Activated CD8-positive, alpha-beta memory T cell treated with anti-CD3 and anti-CD28 coated beads, Interleukin-2, amount 50 U/mL, for 24 hours (primary cell): Measurements from ENCODE around the gene IMPACT.

Experiments
- DNase-seq: peaks from one replicate; pipeline ENCODE4 v3.0.0-alpha.2; 2020; ENCODE audit errors: extremely low read depth

The IMPACT gene, protein sequence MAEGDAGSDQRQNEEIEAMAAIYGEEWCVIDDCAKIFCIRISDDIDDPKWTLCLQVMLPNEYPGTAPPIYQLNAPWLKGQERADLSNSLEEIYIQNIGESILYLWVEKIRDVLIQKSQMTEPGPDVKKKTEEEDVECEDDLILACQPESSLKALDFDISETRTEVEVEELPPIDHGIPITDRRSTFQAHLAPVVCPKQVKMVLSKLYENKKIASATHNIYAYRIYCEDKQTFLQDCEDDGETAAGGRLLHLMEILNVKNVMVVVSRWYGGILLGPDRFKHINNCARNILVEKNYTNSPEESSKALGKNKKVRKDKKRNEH

DNA sequence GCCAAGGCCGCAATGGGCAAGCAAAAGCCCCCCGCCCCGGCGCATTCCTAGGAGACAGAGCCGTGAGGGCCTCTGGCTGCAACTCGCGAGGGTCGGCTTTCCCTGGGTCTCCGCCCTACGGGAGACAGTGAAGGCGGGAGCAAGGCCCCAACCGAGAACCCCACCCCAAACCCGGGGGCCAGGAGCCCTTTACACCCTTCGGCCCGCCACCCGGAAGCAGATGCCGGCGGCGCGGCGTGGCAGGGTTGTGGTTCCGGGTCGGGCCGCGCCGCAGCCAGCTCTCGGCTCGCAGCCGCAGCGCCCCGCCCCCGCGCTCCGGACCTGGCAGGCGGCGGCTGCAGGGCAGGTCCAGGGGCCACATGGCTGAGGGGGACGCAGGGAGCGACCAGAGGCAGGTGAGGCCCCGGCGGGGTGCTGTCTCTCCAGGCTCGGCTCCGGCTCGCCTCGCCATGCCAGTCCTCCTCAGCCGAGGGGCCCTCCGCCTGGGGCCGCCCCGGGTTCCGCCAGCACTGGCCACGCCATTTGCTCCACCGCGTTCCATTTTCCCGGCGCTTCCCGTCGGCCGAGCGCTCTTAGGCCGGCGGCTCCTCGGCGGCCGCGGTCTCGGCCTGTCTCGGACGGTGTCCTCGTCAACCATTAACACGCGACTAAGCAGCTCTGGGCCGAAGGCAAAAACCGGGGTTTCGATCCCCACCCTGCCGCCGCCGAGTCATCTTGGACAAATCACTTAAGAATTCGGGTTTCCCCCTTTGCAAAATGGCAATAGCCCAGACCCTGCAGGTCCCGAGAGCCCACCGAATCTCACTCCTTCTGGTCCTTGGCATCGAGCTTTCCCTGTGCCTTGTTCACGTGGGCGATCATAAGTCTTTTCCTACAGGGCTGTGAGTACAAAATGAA is at the start of gene IMPACT:
Gene IMPACT (plus strand): TSS at position 273 of the 897 bp plus-strand sequence. CDS start 87 bp downstream, at position 360.
- DNase-seq: peak; percentile 24

DNA sequence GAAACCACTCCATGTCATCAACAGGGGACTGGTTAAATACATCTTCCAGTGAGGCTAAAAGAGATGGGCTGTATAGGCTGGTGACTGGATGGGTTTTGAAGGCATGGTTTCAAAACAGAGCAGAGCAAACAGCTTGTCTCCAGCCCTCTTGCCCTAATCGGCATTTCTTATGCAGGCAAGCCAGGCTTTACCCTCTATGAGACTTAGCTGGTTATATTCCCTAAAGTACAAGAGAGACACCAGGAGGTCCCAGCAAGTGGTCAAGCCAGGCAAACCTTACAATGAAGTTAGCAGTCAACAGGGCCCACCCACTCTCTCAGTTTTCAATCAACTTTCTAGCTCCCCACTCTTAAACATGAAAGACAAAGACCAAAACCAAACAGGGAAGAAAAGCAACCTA is 47.9 kb upstream of the IMPACT start:
- DNase-seq: no peak

DNA sequence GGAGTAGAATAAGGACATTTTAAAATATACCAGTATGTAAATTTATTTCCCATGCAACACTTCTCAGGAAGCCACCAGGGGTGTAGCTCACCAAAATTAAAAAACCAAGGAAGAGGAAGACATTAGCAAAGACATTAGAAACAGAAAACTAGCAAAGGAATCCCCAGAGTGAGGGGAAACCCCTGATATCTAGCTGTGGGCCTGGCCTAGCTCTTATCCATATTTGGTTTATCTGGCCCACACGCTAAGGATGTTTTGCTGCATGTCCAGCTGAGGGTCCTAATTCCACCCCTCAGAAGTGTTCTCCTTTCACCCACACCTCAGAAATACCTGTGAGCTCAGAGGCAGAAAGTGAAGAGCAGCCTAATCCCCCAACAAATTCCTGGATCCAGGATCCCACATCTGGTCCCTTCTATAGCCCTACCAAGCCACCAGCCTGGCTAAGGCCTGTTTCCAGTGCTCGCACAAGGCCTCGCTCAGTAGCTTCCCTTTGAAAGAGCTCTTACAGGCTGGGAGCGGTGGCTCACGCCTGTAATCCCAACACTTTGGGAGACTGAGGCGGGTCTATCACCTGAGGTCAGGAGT is 46.2 kb upstream of the IMPACT start:
- no peak for DNase-seq

DNA sequence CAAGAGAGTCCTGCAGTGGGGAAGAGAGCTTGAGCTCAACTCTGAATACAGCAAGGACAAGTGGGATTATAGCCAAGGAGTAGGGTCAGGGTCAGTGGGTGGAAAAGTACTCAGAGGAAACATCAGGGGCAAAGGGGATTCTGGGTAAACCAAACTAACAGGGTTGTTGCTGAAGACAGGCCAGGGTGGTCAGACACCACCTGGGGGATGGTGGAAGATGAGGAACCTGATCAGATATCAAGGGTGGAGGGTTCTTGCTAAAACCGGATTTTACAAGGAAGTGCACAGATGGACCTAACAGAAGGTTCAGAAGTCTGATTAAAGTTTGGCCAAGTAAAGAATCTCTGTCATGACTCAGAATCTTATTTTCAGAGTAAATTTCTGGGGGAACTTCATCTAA is 45.3 kb upstream of the IMPACT start:
- no peak for DNase-seq

DNA sequence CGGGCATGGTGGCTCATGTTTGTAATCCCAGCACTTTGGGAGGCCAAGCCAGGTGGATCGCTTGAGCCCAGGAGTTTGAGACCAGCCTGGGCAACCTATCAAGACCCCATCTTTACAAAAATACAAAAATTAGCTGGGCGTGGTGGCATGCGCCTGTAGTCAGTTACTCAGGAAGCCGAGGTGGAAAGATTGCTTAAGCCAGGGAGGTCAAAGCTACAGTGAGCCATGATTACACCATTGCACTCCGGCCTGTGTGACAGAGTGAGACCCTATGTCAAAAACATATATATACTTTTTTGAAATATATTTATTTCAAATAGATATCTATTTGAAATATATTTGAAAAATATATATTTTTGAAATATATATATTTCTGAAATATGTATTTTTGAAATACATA is 39.8 kb upstream of the IMPACT start:
- DNase-seq: no peak

DNA sequence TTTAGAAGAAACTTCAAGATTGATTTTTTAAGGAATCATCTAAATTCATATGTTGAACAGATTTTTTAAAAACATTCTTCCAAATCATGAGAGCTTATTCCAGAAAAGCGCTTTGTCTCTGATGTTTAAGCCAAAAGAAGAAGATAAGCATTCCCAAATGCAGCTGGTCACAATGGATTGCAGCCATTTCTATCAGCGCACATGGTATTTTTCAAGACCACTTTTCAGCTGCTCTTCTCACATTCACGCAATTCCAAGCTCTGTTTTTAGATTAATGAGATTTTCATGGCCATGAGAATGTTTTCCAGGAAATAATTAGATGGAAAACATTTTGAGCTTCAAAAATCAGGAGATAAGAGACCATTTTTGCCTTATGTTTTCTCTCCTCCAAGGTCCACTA is 37.5 kb upstream of the IMPACT start:
- DNase-seq: no peak

DNA sequence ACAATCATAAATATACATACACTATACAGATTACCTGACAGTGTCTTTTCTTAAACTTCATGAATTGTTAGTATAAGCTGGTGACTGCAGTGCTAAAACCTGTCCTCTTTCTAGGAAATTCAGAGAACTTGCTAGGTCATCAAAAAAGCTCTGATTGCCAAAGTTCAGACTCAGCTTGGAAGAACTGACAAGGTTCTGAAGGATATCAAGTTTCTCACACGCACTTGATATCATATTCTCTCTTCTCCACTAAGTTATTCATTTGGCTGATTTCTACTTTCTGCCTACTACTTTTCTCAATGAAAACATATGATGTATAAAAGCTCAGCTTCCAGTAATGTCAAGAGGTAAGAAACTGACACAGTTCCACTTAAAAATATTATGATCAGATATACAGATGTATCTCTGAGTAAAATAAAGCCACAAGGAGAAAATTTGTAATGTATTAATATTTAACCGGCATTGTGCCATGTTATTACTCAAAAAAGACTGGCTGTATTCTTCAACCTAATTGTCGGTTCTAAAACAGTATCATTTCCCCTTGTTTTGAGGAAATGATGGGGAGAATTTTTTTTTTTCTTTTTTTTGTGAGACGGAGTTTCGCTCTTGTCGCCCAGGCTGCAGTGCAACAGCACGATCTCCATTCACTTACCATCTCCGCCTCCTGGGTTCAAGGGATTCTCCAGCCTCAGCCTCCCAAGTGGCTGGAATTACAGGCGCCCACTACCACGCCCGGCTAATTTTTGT is 31.2 kb upstream of the IMPACT start:
- DNase-seq: no peak

DNA sequence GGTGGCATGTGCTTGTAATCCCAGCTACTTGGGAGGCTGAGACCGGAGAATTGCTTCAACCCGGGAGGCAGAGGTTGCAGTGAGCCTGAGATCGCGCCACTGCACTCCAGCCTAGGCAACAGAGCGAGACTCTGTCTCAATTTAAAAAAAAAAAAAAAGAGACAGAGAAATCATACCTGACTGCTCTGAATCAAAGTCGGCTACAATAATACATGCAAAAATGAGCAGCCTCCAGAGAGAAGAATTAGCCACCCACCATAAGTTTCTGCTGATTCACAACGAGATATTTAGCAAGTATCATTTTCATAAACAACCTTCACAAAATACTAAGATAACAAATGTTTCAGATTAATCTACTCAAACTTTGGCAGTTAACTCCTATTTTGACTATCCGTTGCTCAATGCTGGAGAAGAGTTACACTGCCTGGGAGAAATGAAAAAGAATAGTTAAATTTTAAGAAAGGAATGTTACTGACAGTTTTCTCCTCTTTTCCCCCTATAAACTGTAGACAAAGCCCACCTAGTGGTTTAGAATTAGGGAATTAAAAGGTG is 30.3 kb upstream of the IMPACT start:
- DNase-seq: no peak

DNA sequence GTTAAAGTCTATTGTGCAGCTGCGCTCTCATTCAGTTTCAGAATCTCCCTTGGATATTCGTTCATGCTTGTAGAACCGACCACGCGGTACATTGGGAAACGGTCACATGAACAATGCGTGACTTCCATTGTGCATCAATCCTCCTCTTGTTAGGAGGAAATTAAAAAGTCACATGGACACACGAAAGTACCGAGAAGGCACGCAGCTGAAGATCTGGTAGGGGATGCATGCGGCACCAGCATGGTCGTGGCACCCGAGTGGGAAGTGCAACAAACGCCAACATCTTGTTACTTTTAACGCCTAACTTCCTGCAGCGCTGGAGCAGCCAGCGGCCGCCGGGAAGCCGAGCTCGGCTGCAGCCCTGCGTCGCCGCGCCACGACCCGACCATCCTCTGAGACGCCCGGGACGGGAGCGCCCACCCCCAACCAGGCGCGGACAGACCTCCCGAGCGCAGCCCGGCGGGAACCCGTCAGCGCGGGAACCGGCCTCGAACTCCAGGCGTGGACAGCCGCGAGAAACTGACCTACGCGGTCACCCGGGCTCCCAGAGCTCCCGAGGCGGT is 29.3 kb upstream of the IMPACT start:
- no peak for DNase-seq

DNA sequence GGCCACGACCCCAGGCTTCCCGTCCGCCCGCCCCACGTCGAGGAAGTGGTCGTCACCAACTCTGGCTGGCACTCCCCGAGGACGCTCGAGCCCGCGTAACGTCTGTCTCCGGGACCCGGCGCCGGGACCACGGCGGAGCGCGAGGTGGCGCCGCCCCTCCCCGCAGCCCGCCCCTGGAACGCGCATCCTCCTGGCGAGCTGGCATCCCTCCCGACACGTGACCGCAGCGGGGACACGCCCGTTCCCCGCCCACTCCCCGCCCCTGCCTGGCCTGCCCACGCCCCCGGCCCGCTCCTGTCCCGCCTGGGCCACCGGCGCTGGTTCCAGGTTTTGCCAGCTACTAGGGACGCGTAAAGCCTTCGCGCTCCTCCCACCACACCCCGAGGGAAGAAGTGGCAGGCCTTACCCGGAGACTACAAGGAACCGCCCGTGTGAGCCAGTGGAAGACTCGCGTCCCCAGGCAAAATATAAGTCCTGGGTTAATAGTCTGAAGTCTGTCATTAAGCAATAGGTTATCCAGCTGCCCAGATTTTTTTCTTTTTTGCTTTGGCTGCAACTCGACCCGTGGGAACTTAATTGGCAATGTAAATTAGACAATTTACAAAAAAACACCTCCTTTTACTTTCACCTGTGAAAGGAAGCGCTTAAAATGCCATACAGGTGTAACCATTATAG is 28.6 kb upstream of the IMPACT start, which contains the start of gene OSBPL1A:
Gene OSBPL1A (minus strand): TSS at position 131 of the 675 bp plus-strand sequence. CDS start 20,291 bp downstream, outside the sequence.
- peak; percentile 48 for DNase-seq

DNA sequence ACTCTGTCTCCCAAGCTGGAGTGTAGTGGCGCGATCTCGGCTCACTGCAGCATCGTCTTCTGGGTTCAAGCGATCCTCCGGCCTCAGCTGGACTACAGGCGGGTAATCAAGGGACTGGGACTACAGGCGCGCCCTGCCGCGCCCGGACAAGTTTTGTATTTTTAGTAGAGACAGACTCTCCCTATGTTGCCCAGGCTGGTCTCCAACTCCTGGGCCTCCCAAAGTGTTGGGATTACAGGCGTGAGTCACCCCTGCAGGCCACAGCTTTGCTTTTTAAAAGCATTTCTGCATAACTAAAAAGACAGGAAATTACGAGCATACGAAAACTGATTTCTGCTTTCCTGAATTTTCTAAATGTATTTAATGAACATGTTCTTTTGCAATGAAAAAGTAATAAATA is 27.9 kb upstream of the IMPACT start:
- no peak for DNase-seq

DNA sequence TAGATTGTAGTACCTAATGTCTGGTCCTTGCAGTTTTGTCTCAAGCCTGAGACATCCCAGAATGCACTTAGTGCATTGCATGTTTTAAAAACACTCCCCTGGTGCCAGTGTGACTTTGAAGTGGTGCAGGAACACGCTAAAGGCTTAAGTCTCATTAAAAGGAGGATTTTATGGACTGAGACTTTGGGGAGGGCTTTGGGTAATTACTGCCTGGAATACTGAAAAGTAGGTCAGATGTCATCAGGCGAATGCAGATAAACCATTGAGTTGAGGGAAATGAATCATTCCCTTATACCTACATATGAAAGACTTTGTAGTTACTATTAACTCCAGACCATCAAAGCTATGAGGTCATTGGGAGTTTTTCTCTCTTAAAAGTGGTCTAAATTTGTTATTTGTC is 25.9 kb upstream of the IMPACT start:
- no peak for DNase-seq

DNA sequence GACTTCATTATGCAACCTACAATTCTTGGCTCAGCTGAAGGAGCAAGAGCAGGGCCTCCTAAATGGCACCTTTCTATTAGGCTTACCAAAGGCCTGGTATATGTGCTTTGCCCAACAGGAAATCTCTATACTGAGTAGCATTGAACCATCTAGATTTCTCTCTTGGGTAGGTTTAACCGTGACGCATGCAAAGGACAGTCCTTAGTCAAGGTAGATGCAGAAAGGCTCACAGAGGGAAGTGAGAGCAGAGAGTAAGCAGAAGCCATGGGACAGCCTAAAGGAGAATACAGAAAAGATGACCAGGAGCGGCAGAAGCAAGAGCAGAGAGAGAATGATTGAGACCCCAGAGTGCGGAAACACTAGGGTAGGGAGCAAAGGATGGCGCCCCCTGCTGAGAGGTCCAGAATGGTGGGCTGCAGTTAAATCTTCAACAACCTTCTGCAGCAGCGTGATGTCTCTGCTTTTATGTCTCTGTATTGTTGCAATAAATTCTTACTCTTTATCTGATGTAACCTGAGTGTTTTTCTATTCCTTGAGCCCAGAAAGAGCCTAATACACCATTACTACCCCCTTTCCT is 24.2 kb upstream of the IMPACT start:
- DNase-seq: no peak

DNA sequence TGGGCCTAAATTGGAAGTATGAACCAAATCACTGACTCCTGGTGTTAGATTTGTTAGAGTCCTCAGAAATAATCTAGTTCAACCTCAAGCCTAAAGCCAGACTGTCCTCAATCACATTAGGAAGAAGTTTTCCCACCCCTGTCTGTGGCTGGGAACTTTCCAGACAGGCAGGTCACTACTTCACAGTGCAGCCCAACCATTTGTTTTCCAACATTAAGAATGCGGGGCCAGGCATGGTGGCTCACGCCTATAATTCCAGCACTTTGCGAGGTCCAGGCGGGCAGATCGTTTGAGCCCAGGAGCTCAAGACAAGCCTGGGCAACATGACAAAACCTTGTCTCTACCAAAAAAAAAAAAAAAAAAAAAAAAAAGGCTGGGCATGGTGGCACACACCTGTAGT is 23.4 kb upstream of the IMPACT start:
- DNase-seq: no peak

DNA sequence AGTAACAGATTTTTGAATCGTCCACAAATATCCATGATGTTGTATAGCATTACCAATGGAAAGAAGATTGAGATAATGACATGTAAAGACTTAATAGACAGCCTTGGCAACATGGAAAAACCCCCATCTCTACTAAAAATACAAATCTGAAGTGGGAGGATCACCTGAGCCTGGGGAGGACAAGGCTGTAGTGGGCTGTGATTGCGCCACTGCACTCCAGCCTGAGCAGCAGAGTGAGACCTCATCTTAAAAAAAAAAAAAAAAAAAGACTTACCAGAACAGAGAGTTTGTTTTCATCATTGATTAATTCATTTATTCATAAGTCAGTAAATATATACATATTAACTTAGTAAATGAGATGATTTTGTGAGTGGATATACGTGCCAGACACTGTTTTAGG is 21.9 kb upstream of the IMPACT start:
- no peak for DNase-seq

DNA sequence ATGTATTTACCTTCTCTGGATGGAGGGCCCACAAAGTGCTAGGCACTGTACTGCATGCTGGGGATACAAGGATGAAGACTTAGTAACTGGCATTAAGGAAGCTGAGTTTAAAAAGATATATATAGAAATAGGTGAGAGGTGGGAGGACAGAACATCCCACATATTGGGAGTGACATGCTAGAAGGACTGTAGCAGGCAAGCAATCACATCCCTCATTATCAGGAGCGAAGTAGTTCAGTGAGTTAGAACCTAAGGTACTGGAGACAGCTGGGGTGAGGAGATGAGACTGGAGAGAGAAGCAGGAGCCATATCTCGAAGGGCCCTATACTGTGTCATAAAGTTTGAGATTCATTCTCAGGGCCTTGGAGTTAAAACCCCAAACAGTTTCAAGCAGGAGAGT is 18.0 kb upstream of the IMPACT start:
- DNase-seq: no peak

DNA sequence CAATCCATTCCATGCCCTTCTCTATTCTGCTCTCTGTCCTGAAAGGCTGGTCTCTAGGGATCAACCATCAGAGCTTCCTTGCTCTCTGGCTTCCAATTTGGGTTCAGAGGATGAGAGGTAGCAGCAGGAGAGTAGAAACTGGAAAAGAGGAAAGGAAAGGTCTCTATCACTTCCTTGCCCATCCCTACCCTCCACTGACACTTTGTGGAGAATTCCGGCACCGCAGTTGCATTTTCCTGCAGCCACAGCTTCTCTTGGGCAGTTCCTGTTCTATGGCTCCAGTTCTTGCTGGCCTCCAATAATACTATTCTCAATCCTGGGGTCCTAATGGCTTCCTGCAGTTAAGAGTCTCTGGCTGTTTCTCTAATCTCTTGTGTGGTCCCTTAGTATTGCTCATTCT is 13.3 kb upstream of the IMPACT start:
- no peak for DNase-seq

DNA sequence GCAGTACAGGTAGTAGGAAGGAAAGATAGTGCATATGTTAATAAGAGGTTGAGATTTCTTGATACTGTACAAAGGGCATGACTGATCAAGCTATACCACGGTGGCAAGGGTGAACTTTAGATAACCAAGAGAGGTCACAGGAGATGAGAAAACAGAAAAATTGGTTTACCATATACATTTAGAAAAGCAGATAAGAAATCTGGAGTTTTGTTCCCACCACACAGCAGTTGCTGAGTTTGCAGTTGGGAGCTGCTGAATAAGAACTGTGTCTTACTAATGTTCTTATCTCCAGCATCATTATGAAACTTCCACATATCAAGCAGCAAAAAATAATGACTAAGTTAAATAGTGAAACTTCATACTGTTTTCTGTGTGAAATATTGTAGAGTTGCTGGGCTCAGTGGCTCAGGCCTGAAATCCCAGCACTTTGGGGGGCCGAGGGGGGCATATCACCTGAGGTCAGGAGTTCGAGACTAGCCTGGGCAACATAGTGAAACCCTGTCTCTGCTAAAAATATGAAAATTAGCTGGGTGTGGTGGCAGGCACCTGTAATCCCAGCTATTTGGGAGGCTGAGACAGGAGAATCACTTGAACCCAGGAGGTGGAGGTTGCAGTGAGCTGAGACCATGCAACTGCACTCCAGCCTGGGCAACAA is 12.0 kb upstream of the IMPACT start:
- no peak for DNase-seq

DNA sequence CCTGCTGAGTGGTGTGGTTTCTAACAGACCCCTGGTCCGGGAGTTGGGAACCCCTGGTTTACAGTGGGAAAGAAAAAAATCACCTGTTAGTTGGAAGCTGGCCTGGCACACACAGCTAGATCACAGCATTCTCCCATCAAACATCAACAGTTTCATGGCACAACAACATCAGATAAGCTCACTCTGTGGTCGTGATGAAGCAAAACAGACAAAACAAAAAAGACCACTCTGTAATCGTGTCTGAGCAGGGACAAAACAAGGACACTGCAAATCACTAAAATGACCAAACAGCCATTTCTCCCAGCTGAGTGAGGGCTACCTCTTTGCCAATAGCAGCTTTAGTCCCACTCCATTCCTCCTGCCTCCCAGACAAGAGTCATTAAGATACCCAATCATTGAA is 9.0 kb upstream of the IMPACT start:
- DNase-seq: no peak

DNA sequence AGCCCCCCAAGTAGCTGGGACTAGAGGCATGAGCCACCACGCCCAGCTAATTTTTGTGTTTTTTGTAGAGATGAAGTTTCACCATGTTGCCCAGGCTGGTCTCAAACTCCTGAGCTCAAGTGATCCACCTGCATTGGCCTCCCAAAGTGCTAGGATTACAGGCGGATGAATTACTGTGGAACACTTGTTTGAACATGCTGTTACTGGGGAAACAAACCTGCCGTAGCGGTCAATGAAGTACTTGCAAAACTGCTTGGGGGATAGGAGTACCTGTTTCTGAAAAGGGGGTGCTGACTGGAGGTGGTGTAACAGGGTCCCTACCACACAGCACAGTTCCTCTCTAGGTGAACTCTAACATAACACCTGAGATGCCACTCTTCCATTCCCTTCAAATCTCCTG is 5.9 kb upstream of the IMPACT start:
- no peak for DNase-seq
